A549 (cell line): ENCODE measurements around the gene FBP1.

Experiments used
- JUNB ChIP-seq: fragments of >200 bp; sonication (Bioruptor Twin); formaldehyde crosslinking; IDR thresholded peaks from 2 replicates; pipeline ENCODE4 v1.6.1; 2016
- TF ChIP-seq, protein P1 (sequence below): fragments of 200-600 bp; sonication (generic); IDR thresholded peaks from 2 replicates; pipeline ENCODE4 v1.6.1; 2016; ENCODE audit warnings: antibody characterized with exemption, mild to moderate bottlenecking, moderate library complexity
- TF ChIP-seq, protein P2 (sequence below): fragments of >200 bp; sonication (Bioruptor Twin); formaldehyde crosslinking; IDR thresholded peaks from 3 replicates; pipeline ENCODE4 v1.5.1; 2016

DNA sequence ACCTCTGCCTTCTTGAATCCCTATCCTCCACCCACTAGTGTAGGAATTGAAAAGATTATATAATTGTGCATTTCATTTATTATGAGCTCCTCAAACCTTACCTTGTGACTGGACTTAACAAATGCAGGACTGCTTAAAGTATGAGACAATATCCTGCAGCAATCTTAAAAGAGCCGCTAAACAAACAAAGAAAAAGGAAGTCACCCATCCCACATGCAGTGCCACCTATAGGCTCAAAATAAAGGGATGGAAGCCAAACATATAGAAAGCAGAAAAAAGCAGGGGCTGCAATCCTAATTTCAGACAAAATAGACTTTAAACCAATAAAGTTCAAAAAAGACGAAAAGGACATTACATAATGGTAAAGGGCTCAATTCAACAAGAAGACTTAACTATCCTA, 75.8 kb downstream of the FBP1 start:
- TF ChIP-seq, protein P1, sequence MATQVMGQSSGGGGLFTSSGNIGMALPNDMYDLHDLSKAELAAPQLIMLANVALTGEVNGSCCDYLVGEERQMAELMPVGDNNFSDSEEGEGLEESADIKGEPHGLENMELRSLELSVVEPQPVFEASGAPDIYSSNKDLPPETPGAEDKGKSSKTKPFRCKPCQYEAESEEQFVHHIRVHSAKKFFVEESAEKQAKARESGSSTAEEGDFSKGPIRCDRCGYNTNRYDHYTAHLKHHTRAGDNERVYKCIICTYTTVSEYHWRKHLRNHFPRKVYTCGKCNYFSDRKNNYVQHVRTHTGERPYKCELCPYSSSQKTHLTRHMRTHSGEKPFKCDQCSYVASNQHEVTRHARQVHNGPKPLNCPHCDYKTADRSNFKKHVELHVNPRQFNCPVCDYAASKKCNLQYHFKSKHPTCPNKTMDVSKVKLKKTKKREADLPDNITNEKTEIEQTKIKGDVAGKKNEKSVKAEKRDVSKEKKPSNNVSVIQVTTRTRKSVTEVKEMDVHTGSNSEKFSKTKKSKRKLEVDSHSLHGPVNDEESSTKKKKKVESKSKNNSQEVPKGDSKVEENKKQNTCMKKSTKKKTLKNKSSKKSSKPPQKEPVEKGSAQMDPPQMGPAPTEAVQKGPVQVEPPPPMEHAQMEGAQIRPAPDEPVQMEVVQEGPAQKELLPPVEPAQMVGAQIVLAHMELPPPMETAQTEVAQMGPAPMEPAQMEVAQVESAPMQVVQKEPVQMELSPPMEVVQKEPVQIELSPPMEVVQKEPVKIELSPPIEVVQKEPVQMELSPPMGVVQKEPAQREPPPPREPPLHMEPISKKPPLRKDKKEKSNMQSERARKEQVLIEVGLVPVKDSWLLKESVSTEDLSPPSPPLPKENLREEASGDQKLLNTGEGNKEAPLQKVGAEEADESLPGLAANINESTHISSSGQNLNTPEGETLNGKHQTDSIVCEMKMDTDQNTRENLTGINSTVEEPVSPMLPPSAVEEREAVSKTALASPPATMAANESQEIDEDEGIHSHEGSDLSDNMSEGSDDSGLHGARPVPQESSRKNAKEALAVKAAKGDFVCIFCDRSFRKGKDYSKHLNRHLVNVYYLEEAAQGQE, result no peak
- no peak for TF ChIP-seq JUNB
- TF ChIP-seq, protein P2, sequence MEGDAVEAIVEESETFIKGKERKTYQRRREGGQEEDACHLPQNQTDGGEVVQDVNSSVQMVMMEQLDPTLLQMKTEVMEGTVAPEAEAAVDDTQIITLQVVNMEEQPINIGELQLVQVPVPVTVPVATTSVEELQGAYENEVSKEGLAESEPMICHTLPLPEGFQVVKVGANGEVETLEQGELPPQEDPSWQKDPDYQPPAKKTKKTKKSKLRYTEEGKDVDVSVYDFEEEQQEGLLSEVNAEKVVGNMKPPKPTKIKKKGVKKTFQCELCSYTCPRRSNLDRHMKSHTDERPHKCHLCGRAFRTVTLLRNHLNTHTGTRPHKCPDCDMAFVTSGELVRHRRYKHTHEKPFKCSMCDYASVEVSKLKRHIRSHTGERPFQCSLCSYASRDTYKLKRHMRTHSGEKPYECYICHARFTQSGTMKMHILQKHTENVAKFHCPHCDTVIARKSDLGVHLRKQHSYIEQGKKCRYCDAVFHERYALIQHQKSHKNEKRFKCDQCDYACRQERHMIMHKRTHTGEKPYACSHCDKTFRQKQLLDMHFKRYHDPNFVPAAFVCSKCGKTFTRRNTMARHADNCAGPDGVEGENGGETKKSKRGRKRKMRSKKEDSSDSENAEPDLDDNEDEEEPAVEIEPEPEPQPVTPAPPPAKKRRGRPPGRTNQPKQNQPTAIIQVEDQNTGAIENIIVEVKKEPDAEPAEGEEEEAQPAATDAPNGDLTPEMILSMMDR, result no peak
